ENCODE data around the gene NTSR1.

- TF ChIP-seq, protein P1, sequence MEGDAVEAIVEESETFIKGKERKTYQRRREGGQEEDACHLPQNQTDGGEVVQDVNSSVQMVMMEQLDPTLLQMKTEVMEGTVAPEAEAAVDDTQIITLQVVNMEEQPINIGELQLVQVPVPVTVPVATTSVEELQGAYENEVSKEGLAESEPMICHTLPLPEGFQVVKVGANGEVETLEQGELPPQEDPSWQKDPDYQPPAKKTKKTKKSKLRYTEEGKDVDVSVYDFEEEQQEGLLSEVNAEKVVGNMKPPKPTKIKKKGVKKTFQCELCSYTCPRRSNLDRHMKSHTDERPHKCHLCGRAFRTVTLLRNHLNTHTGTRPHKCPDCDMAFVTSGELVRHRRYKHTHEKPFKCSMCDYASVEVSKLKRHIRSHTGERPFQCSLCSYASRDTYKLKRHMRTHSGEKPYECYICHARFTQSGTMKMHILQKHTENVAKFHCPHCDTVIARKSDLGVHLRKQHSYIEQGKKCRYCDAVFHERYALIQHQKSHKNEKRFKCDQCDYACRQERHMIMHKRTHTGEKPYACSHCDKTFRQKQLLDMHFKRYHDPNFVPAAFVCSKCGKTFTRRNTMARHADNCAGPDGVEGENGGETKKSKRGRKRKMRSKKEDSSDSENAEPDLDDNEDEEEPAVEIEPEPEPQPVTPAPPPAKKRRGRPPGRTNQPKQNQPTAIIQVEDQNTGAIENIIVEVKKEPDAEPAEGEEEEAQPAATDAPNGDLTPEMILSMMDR (conservative IDR thresholded peaks at IDR 0.05; ENCODE audit: low read length), result no peak
- TF ChIP-seq EZH2phosphoT487 (IDR thresholded peaks at IDR 0.05; ENCODE audit: borderline replicate concordance), result no peak
Observed at GRCh38 chr20:62790075-62790474, 81.4 kb downstream of the NTSR1 start.

All from Loucy (cell line).